OCI-LY1 (cell line): ENCODE measurements around the gene ARHGEF4.

ENCODE experiments used
- H2AFZ ChIP-seq: fragments of 200-600 bp; sonication (generic), shearing (Covaris generic); 2 replicates; pipeline ENCODE4 v1.6.0; 2014; ENCODE audit warnings: antibody characterized with exemption, mild to moderate bottlenecking, low read length
- H3F3A ChIP-seq: fragments of 200-600 bp; sonication (generic), shearing (Covaris generic); 2 replicates; pipeline ENCODE4 v1.6.0; 2014; ENCODE audit warnings: mild to moderate bottlenecking, antibody characterized with exemption, low read length, moderate library complexity; ENCODE audit not compliant: insufficient read depth
- H3K27ac ChIP-seq: fragments of 200-600 bp; sonication (generic); 2 replicates; pipeline ENCODE4 v1.5.1; 2014; ENCODE audit warnings: low read length, mixed run types, mild to moderate bottlenecking, low read depth; ENCODE audit not compliant: poor library complexity, severe bottlenecking
- H3K27me3 ChIP-seq: fragments of 200-600 bp; sonication (generic); 2 replicates; pipeline ENCODE4 v1.6.0; 2014; ENCODE audit warnings: antibody characterized with exemption, mild to moderate bottlenecking, low read length, moderate library complexity; ENCODE audit not compliant: insufficient read depth
- H3K36me3 ChIP-seq: fragments of 200-600 bp; sonication (generic); 2 replicates; pipeline ENCODE4 v1.6.1; 2014; ENCODE audit warnings: mild to moderate bottlenecking, antibody characterized with exemption, low read length, moderate library complexity, mixed read lengths; ENCODE audit not compliant: insufficient read depth
- H3K4me1 ChIP-seq: fragments of 200-600 bp; sonication (generic); 2 replicates; pipeline ENCODE4 v1.5.1; 2014; ENCODE audit warnings: mild to moderate bottlenecking, low read length, moderate library complexity; ENCODE audit not compliant: insufficient read depth, severe bottlenecking
- H3K4me2 ChIP-seq: fragments of 200-600 bp; sonication (generic), shearing (Covaris generic); 2 replicates; pipeline ENCODE4 v1.6.1; 2014; ENCODE audit warnings: low read length
- H3K4me3 ChIP-seq: fragments of 200-600 bp; sonication (generic); 2 replicates; pipeline ENCODE4 v1.5.1; 2014; ENCODE audit warnings: low read length, low read depth, mild to moderate bottlenecking, mixed read lengths; ENCODE audit not compliant: poor library complexity, severe bottlenecking
- H3K79me2 ChIP-seq: fragments of 200-600 bp; shearing (Covaris generic); 2 replicates; pipeline ENCODE4 v1.6.1; 2016; ENCODE audit warnings: mixed run types, low read length, mixed read lengths; ENCODE audit not compliant: insufficient read depth
- H3K9ac ChIP-seq: fragments of 200-600 bp; sonication (generic), shearing (Covaris generic); 2 replicates; pipeline ENCODE4 v1.6.1; 2014; ENCODE audit warnings: mild to moderate bottlenecking, low read length, mixed read lengths
- H3K9me2 ChIP-seq: fragments of 200-600 bp; sonication (generic), shearing (Covaris generic); 2 replicates; pipeline ENCODE4 v1.6.1; 2014; ENCODE audit warnings: low read depth, mild to moderate bottlenecking, low read length, mixed read lengths
- H3K9me3 ChIP-seq: fragments of 200-600 bp; shearing (Covaris generic); 2 replicates; pipeline ENCODE4 v1.6.1; 2014; ENCODE audit warnings: low read length, mixed read lengths
- H4K20me1 ChIP-seq: fragments of 200-600 bp; sonication (generic), shearing (Covaris generic); 2 replicates; pipeline ENCODE4 v1.6.0; 2016; ENCODE audit warnings: mild to moderate bottlenecking, low read length; ENCODE audit not compliant: insufficient read depth
- CTCF ChIP-seq: fragments of 200-600 bp; sonication (generic), shearing (Covaris generic); IDR thresholded peaks from 2 replicates; pipeline ENCODE4 v1.5.1; 2017; ENCODE audit warnings: mild to moderate bottlenecking, antibody characterized with exemption, low read length, moderate library complexity, mixed read lengths
- EZH2 ChIP-seq: fragments of 200-600 bp; sonication (generic), shearing (Covaris generic); IDR thresholded peaks from 2 replicates; pipeline ENCODE4 v1.8.0; 2017; ENCODE audit warnings: borderline replicate concordance, mixed run types, mild to moderate bottlenecking, antibody characterized with exemption, low read length, moderate library complexity, mixed read lengths

The ARHGEF4 gene

GRCh38 chr2:130819226-130819607, 17.5 kb upstream of the ARHGEF4 start:
- TF ChIP-seq CTCF (no peak), EZH2 (no peak)
- no peak overlapping the region for H2AFZ ChIP-seq
- H3K27ac ChIP-seq = no peak overlapping the region

GRCh38 chr2:130819608-130820278, 17.0 kb upstream of the ARHGEF4 start:
- no peaks in the 10 kb centered on the region for H3K4me1 ChIP-seq
- H3K9me3 ChIP-seq = no peaks in the 10 kb centered on the region
- H3K27ac ChIP-seq = no peak overlapping the region
- no peak overlapping the region for H3K9ac ChIP-seq
- no peak overlapping the region for H3K4me2 ChIP-seq
- no peaks in the 10 kb centered on the region for H4K20me1 ChIP-seq
- H3K27me3 ChIP-seq = peaks cover 18% of the 10 kb centered on the region; the same call in 1 of the 2 replicates
- H2AFZ ChIP-seq = no peak overlapping the region
- no peaks in the 10 kb centered on the region for H3F3A ChIP-seq
- no peak overlapping the region for H3K4me3 ChIP-seq
- no peaks in the 10 kb centered on the region for H3K79me2 ChIP-seq
- no peaks in the 10 kb centered on the region for H3K9me2 ChIP-seq
- no peaks in the 10 kb centered on the region for H3K36me3 ChIP-seq
- no peak for TF ChIP-seq EZH2
- no peak for TF ChIP-seq CTCF

More at GRCh38 chr2:130819226-130819607, 17.5 kb upstream of the ARHGEF4 start:
- Histone ChIP-seq H3K36me3 (no peaks in the 10 kb centered on the region), H3K4me2 (no peak overlapping the region), H3F3A (no peaks in the 10 kb centered on the region), H3K4me1 (no peaks in the 10 kb centered on the region), H3K4me3 (no peak overlapping the region), H3K9me2 (no peaks in the 10 kb centered on the region), H3K9me3 (no peaks in the 10 kb centered on the region), H3K79me2 (no peaks in the 10 kb centered on the region), H3K27me3 (peaks cover 18% of the 10 kb centered on the region; the same call in 1 of the 2 replicates), H4K20me1 (no peaks in the 10 kb centered on the region), H3K9ac (no peak overlapping the region)

GRCh38 chr2:130820279-130820861, 16.3 kb upstream of the ARHGEF4 start:
- Histone ChIP-seq H3K27ac (no peak overlapping the region), H2AFZ (no peak overlapping the region), H3K36me3 (no peaks in the 10 kb centered on the region), H3K4me2 (no peak overlapping the region), H3K4me1 (no peaks in the 10 kb centered on the region), H3K79me2 (no peaks in the 10 kb centered on the region), H3K9me2 (no peaks in the 10 kb centered on the region), H3K9me3 (no peaks in the 10 kb centered on the region), H3K4me3 (no peak overlapping the region), H4K20me1 (no peaks in the 10 kb centered on the region), H3F3A (no peaks in the 10 kb centered on the region), H3K9ac (no peak overlapping the region), H3K27me3 (peaks cover 18% of the 10 kb centered on the region; the same call in 1 of the 2 replicates)
- no peak for TF ChIP-seq CTCF
